Lower lobe of right lung (tissue), 2 donors: Measurements from ENCODE around the gene ITGA5. TPM values are rescaled to one million over a fixed set of nuclear protein-coding genes. Genes with fewer than 3 reads are reported as not detected.

ENCODE experiments used
- ATAC-seq, 2 donors: fragments of 200-7000 bp; cut with Tn5 transposase; one replicate each; pipeline ENCODE4 v1.9.1; 2020 to 2022; ENCODE audit warnings: mild to moderate bottlenecking in 2 of 2, moderate library complexity in 2 of 2
- DNase-seq: peaks from one replicate; pipeline ENCODE4 v3.0.0-alpha.2; 2020
- H3K27ac ChIP-seq: fragments of 200-600 bp; one replicate; pipeline ENCODE4 v1.8.0; 2022
- H3K27me3 ChIP-seq: fragments of 200-600 bp; one replicate; pipeline ENCODE4 v1.8.0; 2022; ENCODE audit warnings: low read depth
- H3K36me3 ChIP-seq: fragments of 200-600 bp; one replicate; pipeline ENCODE4 v1.8.0; 2022; ENCODE audit warnings: mild to moderate bottlenecking
- H3K4me1 ChIP-seq: fragments of 200-600 bp; one replicate; pipeline ENCODE4 v1.8.0; 2022
- H3K4me3 ChIP-seq: fragments of 200-600 bp; one replicate; pipeline ENCODE4 v1.8.0; 2022; ENCODE audit warnings: mild to moderate bottlenecking
- H3K9me3 ChIP-seq: fragments of 200-600 bp; one replicate; pipeline ENCODE4 v1.8.0; 2022
- CTCF ChIP-seq: fragments of 200-600 bp; IDR thresholded peaks from one replicate; pipeline ENCODE4 v1.8.0; 2022; ENCODE audit warnings: antibody characterized with exemption, mild to moderate bottlenecking
- intact Hi-C: fragments of 100-400 bp; cut with DNase I; formaldehyde crosslinking; loops from one replicate; pipeline ENCODE4 v1.11.0; 2022
- total RNA-seq: library from RNA; stranded (reverse); fragmentation: NEBNext Ultra II Directional; extraction: Animal tissue kit (Norgen Biotek cat#: 25700); gene quantifications from one replicate; pipeline ENCODE4 v1.2.1, GENCODE V29; 2021
- donor health status: DM: no; HTN: yes; CAD: no; lungs with severe emphysema.

ITGA5 gene
- total RNA-seq, 1 donor from 2014 or later: 97.1 TPM

- no peak for DNase-seq
- no peak for TF ChIP-seq CTCF
- no peaks in the 10 kb centered on the region for H3K4me1 ChIP-seq
- intact Hi-C loops: no loop called here
- peaks cover 3% of the 10 kb centered on the region for H3K27me3 ChIP-seq
- no peaks in the 10 kb centered on the region for H3K9me3 ChIP-seq
- H3K36me3 ChIP-seq: no peaks in the 10 kb centered on the region
- no peak overlapping the region for H3K4me3 ChIP-seq
- H3K27ac ChIP-seq: no peak overlapping the region
- ATAC-seq: no peak
Observed at GRCh38 chr12:54459355-54459754, 40.3 kb upstream of the ITGA5 start.

GRCh38 chr12:54455760-54456469 lies 36.8 kb upstream of the ITGA5 start:
- no peaks in the 10 kb centered on the region for H3K4me1 ChIP-seq
- no peaks in the 10 kb centered on the region for H3K27me3 ChIP-seq
- no peaks in the 10 kb centered on the region for H3K36me3 ChIP-seq
- no peak overlapping the region for H3K27ac ChIP-seq
- no peaks in the 10 kb centered on the region for H3K9me3 ChIP-seq
- intact Hi-C loops: no loop called here
- TF ChIP-seq CTCF: no peak
- DNase-seq (no peak), ATAC-seq (no peak)
- no peak overlapping the region for H3K4me3 ChIP-seq

- TF ChIP-seq CTCF: no peak
- H3K36me3 ChIP-seq: no peaks in the 10 kb centered on the region
- no peaks in the 10 kb centered on the region for H3K4me1 ChIP-seq
- intact Hi-C loops: no loop called here
- no peak overlapping the region for H3K27ac ChIP-seq
- no peak for DNase-seq
- H3K9me3 ChIP-seq: no peaks in the 10 kb centered on the region
- H3K27me3 ChIP-seq: no peaks in the 10 kb centered on the region
- ATAC-seq: no peak
- no peak overlapping the region for H3K4me3 ChIP-seq
Observed at GRCh38 chr12:54452628-54453027, 33.6 kb upstream of the ITGA5 start.

GRCh38 chr12:54448344-54448743 lies 29.3 kb upstream of the ITGA5 start:
- ATAC-seq: no peak
- Histone ChIP-seq H3K36me3 (no peaks in the 10 kb centered on the region), H3K9me3 (no peaks in the 10 kb centered on the region), H3K4me1 (no peaks in the 10 kb centered on the region), H3K27me3 (no peaks in the 10 kb centered on the region), H3K4me3 (no peak overlapping the region), H3K27ac (no peak overlapping the region)
- no peak for TF ChIP-seq CTCF
- DNase-seq: no peak
- intact Hi-C loops: no loop called here

GRCh38 chr12:54447917-54448316 lies 28.9 kb upstream of the ITGA5 start:
- no peak for ATAC-seq
- Histone ChIP-seq H3K4me3 (no peak overlapping the region), H3K27ac (no peak overlapping the region), H3K36me3 (no peaks in the 10 kb centered on the region), H3K9me3 (no peaks in the 10 kb centered on the region), H3K4me1 (no peaks in the 10 kb centered on the region), H3K27me3 (no peaks in the 10 kb centered on the region)
- DNase-seq: no peak
- intact Hi-C loops: no loop called here
- no peak for TF ChIP-seq CTCF
